ENCODE data around the gene FXYD5. TPM values are rescaled to one million over a fixed set of nuclear protein-coding genes. Genes with fewer than 3 reads are reported as not detected.

Gene FXYD5
- total and polyA plus RNA-seq, 2 donors from 2014 or later, result 41.9 to 84.5 TPM

DNA sequence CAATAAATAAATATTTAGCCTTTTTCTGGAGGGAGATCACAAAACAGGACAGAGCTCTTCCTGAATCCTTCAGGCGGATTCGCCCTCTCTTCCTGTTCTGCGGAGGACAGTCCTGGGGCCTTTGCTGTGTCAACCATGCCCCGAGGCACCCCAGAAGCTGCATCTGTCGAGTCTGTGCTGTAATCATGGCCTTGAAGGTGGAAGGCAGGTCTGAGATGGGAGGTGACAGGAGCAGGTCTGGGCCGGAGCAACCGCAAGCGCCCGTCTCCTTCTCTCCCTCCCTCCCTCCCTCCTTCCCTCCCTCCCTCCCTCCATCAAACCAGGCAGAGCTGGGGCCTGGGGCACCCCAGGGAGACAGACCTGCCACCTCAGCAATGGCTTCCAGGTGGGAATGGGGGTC is 43.6 kb upstream of the FXYD5 start:
- TF ChIP-seq, protein P1, sequence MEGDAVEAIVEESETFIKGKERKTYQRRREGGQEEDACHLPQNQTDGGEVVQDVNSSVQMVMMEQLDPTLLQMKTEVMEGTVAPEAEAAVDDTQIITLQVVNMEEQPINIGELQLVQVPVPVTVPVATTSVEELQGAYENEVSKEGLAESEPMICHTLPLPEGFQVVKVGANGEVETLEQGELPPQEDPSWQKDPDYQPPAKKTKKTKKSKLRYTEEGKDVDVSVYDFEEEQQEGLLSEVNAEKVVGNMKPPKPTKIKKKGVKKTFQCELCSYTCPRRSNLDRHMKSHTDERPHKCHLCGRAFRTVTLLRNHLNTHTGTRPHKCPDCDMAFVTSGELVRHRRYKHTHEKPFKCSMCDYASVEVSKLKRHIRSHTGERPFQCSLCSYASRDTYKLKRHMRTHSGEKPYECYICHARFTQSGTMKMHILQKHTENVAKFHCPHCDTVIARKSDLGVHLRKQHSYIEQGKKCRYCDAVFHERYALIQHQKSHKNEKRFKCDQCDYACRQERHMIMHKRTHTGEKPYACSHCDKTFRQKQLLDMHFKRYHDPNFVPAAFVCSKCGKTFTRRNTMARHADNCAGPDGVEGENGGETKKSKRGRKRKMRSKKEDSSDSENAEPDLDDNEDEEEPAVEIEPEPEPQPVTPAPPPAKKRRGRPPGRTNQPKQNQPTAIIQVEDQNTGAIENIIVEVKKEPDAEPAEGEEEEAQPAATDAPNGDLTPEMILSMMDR (IDR thresholded peaks at IDR 0.05; ENCODE audit: borderline replicate concordance, extremely low read depth, insufficient read depth), result no peak
- DNase-seq (no peak), FAIRE-seq (no peak)
- no peak overlapping the region for H3K9ac ChIP-seq (ENCODE audit: low read length in 3 of 3)
- H3K27me3 ChIP-seq (ENCODE audit: control insufficient read depth, insufficient read depth, low read length), result no peaks in the 10 kb centered on the region
- H3K4me1 ChIP-seq (ENCODE audit: control insufficient read depth in 2 of 3, insufficient read depth in 2 of 3, low read depth in 1 of 3, low read length in 3 of 3), result peaks cover 0 to 4% (median 3%) of the 10 kb centered on the region in 3 donors
- H3K36me3 ChIP-seq (ENCODE audit: control insufficient read depth in 2 of 3, insufficient read depth in 3 of 3, low read length in 3 of 3), result no peaks in the 10 kb centered on the region
- intact Hi-C loops (cut with DNase I), result no loop called here
- no peak overlapping the region for H3K27ac ChIP-seq (ENCODE audit: low read depth in 2 of 2, low read length in 2 of 2)
- H3K4me3 ChIP-seq (ENCODE audit: low read length in 3 of 3), result no peak overlapping the region
- H3K9me3 ChIP-seq (ENCODE audit: control insufficient read depth in 2 of 3, insufficient read depth in 1 of 3, low read length in 3 of 3), result no peaks in the 10 kb centered on the region

DNA sequence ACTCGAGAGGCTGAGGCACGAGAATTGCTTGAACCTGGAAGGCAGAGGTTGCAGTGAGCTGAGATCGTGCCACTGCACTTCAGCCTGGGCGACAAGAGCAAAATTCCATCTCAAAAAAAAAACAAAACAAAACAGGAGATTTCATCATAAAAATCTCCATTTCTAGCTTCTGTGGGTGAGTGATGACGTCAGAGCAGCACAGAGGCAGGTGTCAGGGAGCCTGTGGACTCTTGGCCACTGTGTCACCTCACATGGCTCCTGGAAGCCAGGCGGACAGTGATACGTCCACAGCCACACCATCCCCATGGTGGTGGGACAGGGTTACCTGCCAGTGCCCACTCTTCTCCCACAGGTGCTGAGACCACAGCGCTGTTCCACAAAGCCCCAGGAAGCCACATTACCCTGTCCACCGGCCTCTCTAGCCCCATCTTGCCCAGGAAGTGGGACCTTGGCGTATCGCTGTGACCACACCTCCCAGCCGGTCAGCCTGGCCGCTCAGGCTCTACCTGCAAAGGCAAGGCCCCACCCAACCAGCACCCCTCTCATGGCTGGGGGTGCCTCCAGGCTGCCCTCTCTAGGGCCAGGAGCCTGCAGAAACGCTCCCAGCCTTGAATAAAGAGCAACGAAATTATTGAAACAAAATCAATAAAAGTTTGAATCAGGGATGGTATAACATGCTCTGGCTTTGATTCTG is 41.4 kb upstream of the FXYD5 start:
- TF ChIP-seq, protein P1 (IDR thresholded peaks at IDR 0.05; ENCODE audit: borderline replicate concordance, extremely low read depth, insufficient read depth), result no peak
- no peaks in the 10 kb centered on the region for H3K9me3 ChIP-seq (ENCODE audit: control insufficient read depth in 2 of 3, insufficient read depth in 1 of 3, low read length in 3 of 3)
- no peak for DNase-seq
- no peak overlapping the region for H3K4me3 ChIP-seq (ENCODE audit: low read length in 3 of 3)
- no peak overlapping the region for H3K9ac ChIP-seq (ENCODE audit: low read length in 3 of 3)
- no peak for FAIRE-seq
- H3K36me3 ChIP-seq (ENCODE audit: control insufficient read depth in 2 of 3, insufficient read depth in 3 of 3, low read length in 3 of 3), result no peaks in the 10 kb centered on the region
- no peak overlapping the region for H3K27ac ChIP-seq (ENCODE audit: low read depth in 2 of 2, low read length in 2 of 2)
- no peaks in the 10 kb centered on the region for H3K27me3 ChIP-seq (ENCODE audit: control insufficient read depth, insufficient read depth, low read length)
- intact Hi-C loops (cut with DNase I), result no loop called here
- H3K4me1 ChIP-seq (ENCODE audit: control insufficient read depth in 2 of 3, insufficient read depth in 2 of 3, low read depth in 1 of 3, low read length in 3 of 3), result peaks cover 0 to 4% (median 3%) of the 10 kb centered on the region in 3 donors

DNA sequence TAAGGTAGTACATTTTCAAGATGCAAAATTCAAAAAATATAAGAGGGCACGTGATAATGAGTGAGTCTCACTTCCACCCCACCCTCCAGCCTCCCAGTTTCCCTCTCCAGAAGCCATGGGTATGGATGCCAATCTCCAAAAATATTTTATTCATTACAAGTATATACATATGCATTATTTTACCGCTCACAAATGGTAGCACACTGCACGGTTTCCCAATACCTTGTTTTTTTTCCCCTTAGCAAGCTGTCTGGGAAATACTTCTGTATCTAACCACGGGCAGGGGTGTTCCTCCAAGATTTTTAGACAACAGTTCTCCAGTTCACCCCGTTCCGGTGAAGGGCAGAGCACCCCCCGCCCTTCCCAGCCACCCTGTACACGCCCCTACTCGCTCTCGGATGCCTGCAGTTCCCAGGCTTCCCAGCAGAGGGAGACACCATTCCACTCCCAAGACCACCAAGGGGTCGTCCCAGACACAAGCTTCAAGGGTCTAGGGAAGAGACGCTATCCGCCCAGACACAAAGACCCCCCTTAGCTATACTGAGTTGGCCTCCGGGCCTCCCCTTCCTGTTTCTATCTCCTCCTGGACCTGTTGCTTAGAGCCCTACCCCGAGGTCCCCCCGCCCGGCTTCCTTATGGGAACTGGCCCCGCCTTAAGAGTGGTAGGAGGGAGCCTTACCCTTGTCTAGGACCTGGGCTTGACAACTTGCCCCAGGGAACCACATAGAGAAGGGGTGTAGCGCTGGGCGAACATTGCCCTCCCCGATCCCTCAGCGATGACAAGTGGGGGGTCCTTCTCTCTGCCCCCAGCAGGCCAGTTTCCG is 40.0 kb upstream of the FXYD5 start:
- Histone ChIP-seq H3K9ac (ENCODE audit: low read length in 3 of 3) (peak overlapping the region in 1 of 3 donors; percentile 16), H3K4me1 (ENCODE audit: control insufficient read depth in 2 of 3, insufficient read depth in 2 of 3, low read depth in 1 of 3, low read length in 3 of 3) (peaks cover 0 to 4% (median 3%) of the 10 kb centered on the region in 3 donors), H3K4me3 (ENCODE audit: low read length in 3 of 3) (peak overlapping the region in 2 of 3 donors; percentile 34 to 46), H3K27ac (ENCODE audit: low read depth in 2 of 2, low read length in 2 of 2) (no peak overlapping the region), H3K27me3 (ENCODE audit: control insufficient read depth, insufficient read depth, low read length) (no peaks in the 10 kb centered on the region), H3K36me3 (ENCODE audit: control insufficient read depth in 2 of 3, insufficient read depth in 3 of 3, low read length in 3 of 3) (no peaks in the 10 kb centered on the region), H3K9me3 (ENCODE audit: control insufficient read depth in 2 of 3, insufficient read depth in 1 of 3, low read length in 3 of 3) (no peaks in the 10 kb centered on the region)
- TF ChIP-seq, protein P1 (IDR thresholded peaks at IDR 0.05; ENCODE audit: borderline replicate concordance, extremely low read depth, insufficient read depth), result peak; percentile 84
- intact Hi-C loops (cut with DNase I), result no loop called here
- peak in 4 of 5 donors; percentile 87 to 91 (median 89) for DNase-seq
- FAIRE-seq, result no peak
